Trophoblast cell (in vitro differentiated cells and primary cell): Measurements from ENCODE around the gene MVK.

ENCODE experiments used
- DNase-seq, 2 donors: peaks; one replicate each; pipeline ENCODE4 v3.0.0-alpha.2; 2016
- H2AFZ ChIP-seq: 2 replicates; pipeline ENCODE4 v1.6.1; 2013; ENCODE audit warnings: low read length, moderate library complexity, mild to moderate bottlenecking; ENCODE audit not compliant: insufficient read depth, poor library complexity
- H2AK5ac ChIP-seq: 2 replicates; pipeline ENCODE4 v1.6.1; 2013; ENCODE audit warnings: mild to moderate bottlenecking, low read length
- H2BK120ac ChIP-seq: 2 replicates; pipeline ENCODE4 v1.6.1; 2013; ENCODE audit warnings: low read length, mild to moderate bottlenecking, moderate library complexity; ENCODE audit not compliant: insufficient read depth, poor library complexity
- H2BK12ac ChIP-seq: 2 replicates; pipeline ENCODE4 v1.6.1; 2013; ENCODE audit warnings: mild to moderate bottlenecking, low read length, moderate library complexity
- H2BK5ac ChIP-seq: 2 replicates; pipeline ENCODE4 v1.6.1; 2013; ENCODE audit warnings: low read length, low read depth, moderate library complexity, mild to moderate bottlenecking; ENCODE audit not compliant: poor library complexity
- H3K14ac ChIP-seq: 2 replicates; pipeline ENCODE4 v1.6.1; 2013; ENCODE audit warnings: mild to moderate bottlenecking, low read length
- H3K18ac ChIP-seq: 2 replicates; pipeline ENCODE4 v1.6.1; 2013; ENCODE audit warnings: mild to moderate bottlenecking, low read length
- H3K23ac ChIP-seq: 2 replicates; pipeline ENCODE4 v1.6.1; 2013; ENCODE audit warnings: low read length
- H3K27ac ChIP-seq: 2 replicates; pipeline ENCODE4 v1.5.1; 2013; ENCODE audit warnings: low read depth, mild to moderate bottlenecking, inconsistent platforms, low read length, moderate library complexity
- H3K27me3 ChIP-seq: 2 replicates; pipeline ENCODE4 v1.6.1; 2013; ENCODE audit warnings: inconsistent platforms, mild to moderate bottlenecking, low read length, moderate library complexity; ENCODE audit not compliant: insufficient read depth
- H3K36me3 ChIP-seq, 2 experiments: 1 replicate in 1 of 2; 2 replicates in 1 of 2; pipeline ENCODE4 v1.6.1; 2013; ENCODE audit warnings: low read length in 2 of 2, mild to moderate bottlenecking in 2 of 2, moderate library complexity in 1 of 2; ENCODE audit not compliant: insufficient read depth in 2 of 2, control insufficient read depth in 1 of 2
- H3K4ac ChIP-seq: 2 replicates; pipeline ENCODE4 v1.6.1; 2013; ENCODE audit warnings: low read depth, mild to moderate bottlenecking, low read length, moderate library complexity
- H3K4me1 ChIP-seq, 2 experiments: 1 replicate in 1 of 2; 2 replicates in 1 of 2; pipeline ENCODE4 v1.6.1; 2013; ENCODE audit warnings: low read length in 2 of 2, mild to moderate bottlenecking in 2 of 2, moderate library complexity in 1 of 2; ENCODE audit not compliant: insufficient read depth in 2 of 2, control insufficient read depth in 1 of 2
- H3K4me2 ChIP-seq: 2 replicates; pipeline ENCODE4 v1.6.1; 2013; ENCODE audit warnings: inconsistent platforms, mild to moderate bottlenecking, low read length, moderate library complexity
- H3K4me3 ChIP-seq: 2 replicates; pipeline ENCODE4 v1.5.1; 2013; ENCODE audit warnings: mild to moderate bottlenecking, low read depth, low read length, inconsistent platforms
- H3K79me1 ChIP-seq: one replicate; pipeline ENCODE4 v1.6.1; 2013; ENCODE audit warnings: low read length
- H3K79me2 ChIP-seq: 2 replicates; pipeline ENCODE4 v1.6.1; 2013; ENCODE audit warnings: low read length, mild to moderate bottlenecking; ENCODE audit not compliant: control insufficient read depth, insufficient read depth, poor library complexity
- H3K9ac ChIP-seq: 2 replicates; pipeline ENCODE4 v1.6.1; 2013; ENCODE audit warnings: mild to moderate bottlenecking, low read length
- H3K9me3 ChIP-seq: 2 replicates; pipeline ENCODE4 v1.6.1; 2013; ENCODE audit warnings: low read depth, mild to moderate bottlenecking, control low read depth, inconsistent platforms, low read length; ENCODE audit not compliant: insufficient read depth
- H4K12ac ChIP-seq: 2 replicates; pipeline ENCODE4 v1.6.1; 2013; ENCODE audit warnings: low read depth, mild to moderate bottlenecking, low read length, moderate library complexity
- H4K8ac ChIP-seq: 2 replicates; pipeline ENCODE4 v1.6.1; 2013; ENCODE audit warnings: low read depth, mild to moderate bottlenecking, low read length, moderate library complexity
- H4K91ac ChIP-seq: one replicate; pipeline ENCODE4 v1.6.1; 2013; ENCODE audit warnings: low read depth, mild to moderate bottlenecking, low read length, moderate library complexity
- WGBS: extraction: QIAGEN DNeasy Blood & Tissue Kit; methylation state at CpG from one replicate; pipeline ENCODE4 v1.1.7; 2013; ENCODE audit warnings: missing lambda C conversion rate; ENCODE audit not compliant: insufficient read length, insufficient coverage; ENCODE audit errors: extremely low coverage; 5-methylcytosine and 5-hydroxymethylcytosine counted together

Gene MVK

GRCh38 chr12:109561711-109562030 lies 11.9 kb upstream of the MVK start:
- Histone ChIP-seq H3K27ac (no peak overlapping the region), H4K91ac (no peak overlapping the region), H2BK5ac (no peak overlapping the region), H2BK120ac (no peak overlapping the region), H3K18ac (no peak overlapping the region), H2AFZ (no peak overlapping the region), H4K8ac (no peak overlapping the region), H3K4me3 (no peak overlapping the region), H3K79me1 (no peaks in the 10 kb centered on the region), H3K23ac (no peak overlapping the region), H3K79me2 (no peaks in the 10 kb centered on the region), H3K4ac (no peak overlapping the region), H3K4me1 (no peaks in the 10 kb centered on the region), H3K9ac (no peak overlapping the region), H3K4me2 (no peak overlapping the region), H2AK5ac (no peak overlapping the region), H3K14ac (no peak overlapping the region), H3K9me3 (no peaks in the 10 kb centered on the region), H3K27me3 (no peaks in the 10 kb centered on the region), H2BK12ac (no peak overlapping the region), H4K12ac (no peak overlapping the region), H3K36me3 (peaks cover 46 to 47% of the 10 kb centered on the region in 2 experiments)
- DNase-seq, result no peak
- no CpG with 5 or more reads among the region's 10 CpGs for WGBS

DNA sequence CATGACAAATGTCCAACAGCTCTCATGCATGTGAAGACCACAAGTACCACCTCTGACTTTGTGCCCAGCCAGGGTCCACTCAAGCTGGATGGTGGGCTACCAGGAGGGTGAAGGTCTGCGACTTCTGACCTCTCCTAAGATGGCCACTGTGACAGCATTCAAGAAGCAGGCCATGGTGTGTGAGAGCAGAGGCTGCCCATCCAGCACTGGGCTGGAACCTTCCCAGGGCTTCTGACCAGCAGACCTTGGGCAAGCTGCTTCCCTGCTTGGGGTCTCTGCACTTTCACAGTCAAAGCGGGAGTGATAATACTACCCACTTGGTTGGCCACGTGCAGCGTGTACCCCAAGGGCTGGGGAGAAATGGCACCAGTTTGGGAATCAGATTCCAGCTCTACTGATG lies 10.7 kb upstream of the MVK start:
- DNase-seq, result no peak
- H3K9ac ChIP-seq, result no peak overlapping the region
- H3K27ac ChIP-seq, result no peak overlapping the region
- H2AK5ac ChIP-seq, result no peak overlapping the region
- no peak overlapping the region for H4K91ac ChIP-seq
- H3K9me3 ChIP-seq, result no peaks in the 10 kb centered on the region
- H3K36me3 ChIP-seq, result peaks cover 51 to 53% of the 10 kb centered on the region in 2 experiments
- H2BK12ac ChIP-seq, result no peak overlapping the region
- no CpG with 5 or more reads among the region's 4 CpGs for WGBS
- no peaks in the 10 kb centered on the region for H3K79me2 ChIP-seq
- no peak overlapping the region for H3K4me3 ChIP-seq
- H4K12ac ChIP-seq, result no peak overlapping the region
- no peak overlapping the region for H2BK120ac ChIP-seq
- no peak overlapping the region for H2AFZ ChIP-seq
- H3K18ac ChIP-seq, result no peak overlapping the region
- H3K4me1 ChIP-seq, result no peaks in the 10 kb centered on the region
- H3K23ac ChIP-seq, result no peak overlapping the region
- H3K79me1 ChIP-seq, result no peaks in the 10 kb centered on the region
- H3K4ac ChIP-seq, result no peak overlapping the region
- H3K27me3 ChIP-seq, result no peaks in the 10 kb centered on the region
- H3K14ac ChIP-seq, result no peak overlapping the region
- no peak overlapping the region for H2BK5ac ChIP-seq
- no peak overlapping the region for H3K4me2 ChIP-seq
- H4K8ac ChIP-seq, result no peak overlapping the region

GRCh38 chr12:109563291-109564284 lies 10.0 kb upstream of the MVK start:
- Histone ChIP-seq H2AK5ac (no peak overlapping the region), H2BK120ac (no peak overlapping the region), H4K8ac (no peak overlapping the region), H2BK5ac (no peak overlapping the region), H3K27ac (no peak overlapping the region), H2AFZ (no peak overlapping the region), H3K27me3 (no peaks in the 10 kb centered on the region), H3K18ac (no peak overlapping the region), H3K23ac (no peak overlapping the region), H3K14ac (no peak overlapping the region), H3K9me3 (no peaks in the 10 kb centered on the region), H3K79me1 (no peaks in the 10 kb centered on the region), H2BK12ac (no peak overlapping the region), H3K4me2 (no peak overlapping the region), H3K79me2 (no peaks in the 10 kb centered on the region), H3K4ac (no peak overlapping the region), H4K12ac (no peak overlapping the region), H3K9ac (no peak overlapping the region), H4K91ac (no peak overlapping the region), H3K4me3 (no peak overlapping the region), H3K36me3 (peaks cover 54 to 55% of the 10 kb centered on the region in 2 experiments), H3K4me1 (no peaks in the 10 kb centered on the region)
- no CpG with 5 or more reads among the region's 30 CpGs for WGBS
- no peak for DNase-seq

DNA sequence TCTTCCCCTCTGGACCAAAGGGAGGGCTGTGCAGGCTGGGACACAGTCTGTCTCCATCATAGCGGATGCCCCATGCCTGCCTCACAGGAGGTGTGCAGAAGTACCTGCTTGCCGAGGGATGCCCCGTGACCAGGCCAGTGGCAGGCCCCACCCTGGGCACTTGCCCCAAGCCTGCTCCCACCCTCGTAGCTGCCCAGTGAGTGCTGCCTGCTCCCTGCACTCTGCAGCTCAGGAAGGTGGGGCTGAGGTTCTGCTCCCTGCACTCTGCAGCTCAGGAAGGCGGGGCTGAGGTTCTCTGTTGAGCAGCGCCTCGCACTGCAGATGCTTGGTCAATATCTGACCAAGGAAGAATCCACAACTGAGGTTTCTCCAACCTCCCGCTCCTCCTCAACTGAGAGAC lies 7.2 kb upstream of the MVK start:
- Histone ChIP-seq H3K4ac (no peak overlapping the region), H2BK12ac (no peak overlapping the region)
- WGBS, result no CpG with 5 or more reads among the region's 8 CpGs

More for the DNA sequence above, 7.2 kb upstream of the MVK start:
- Histone ChIP-seq H3K9me3 (no peaks in the 10 kb centered on the region), H3K4me1 (no peaks in the 10 kb centered on the region), H3K23ac (no peak overlapping the region), H4K91ac (no peak overlapping the region), H3K18ac (no peak overlapping the region), H2AFZ (no peak overlapping the region), H3K4me3 (no peak overlapping the region), H3K14ac (no peak overlapping the region), H3K79me1 (no peaks in the 10 kb centered on the region), H2AK5ac (no peak overlapping the region), H3K9ac (no peak overlapping the region), H3K4me2 (no peak overlapping the region), H3K79me2 (no peaks in the 10 kb centered on the region), H3K27me3 (no peaks in the 10 kb centered on the region), H2BK120ac (no peak overlapping the region), H3K27ac (no peak overlapping the region), H2BK5ac (no peak overlapping the region), H3K36me3 (peaks cover 51 to 53% of the 10 kb centered on the region in 2 experiments), H4K8ac (no peak overlapping the region), H4K12ac (no peak overlapping the region)
- DNase-seq, result no peak
